ENCODE measurements around the gene TPBG.

TPBG gene, protein sequence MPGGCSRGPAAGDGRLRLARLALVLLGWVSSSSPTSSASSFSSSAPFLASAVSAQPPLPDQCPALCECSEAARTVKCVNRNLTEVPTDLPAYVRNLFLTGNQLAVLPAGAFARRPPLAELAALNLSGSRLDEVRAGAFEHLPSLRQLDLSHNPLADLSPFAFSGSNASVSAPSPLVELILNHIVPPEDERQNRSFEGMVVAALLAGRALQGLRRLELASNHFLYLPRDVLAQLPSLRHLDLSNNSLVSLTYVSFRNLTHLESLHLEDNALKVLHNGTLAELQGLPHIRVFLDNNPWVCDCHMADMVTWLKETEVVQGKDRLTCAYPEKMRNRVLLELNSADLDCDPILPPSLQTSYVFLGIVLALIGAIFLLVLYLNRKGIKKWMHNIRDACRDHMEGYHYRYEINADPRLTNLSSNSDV

DNA sequence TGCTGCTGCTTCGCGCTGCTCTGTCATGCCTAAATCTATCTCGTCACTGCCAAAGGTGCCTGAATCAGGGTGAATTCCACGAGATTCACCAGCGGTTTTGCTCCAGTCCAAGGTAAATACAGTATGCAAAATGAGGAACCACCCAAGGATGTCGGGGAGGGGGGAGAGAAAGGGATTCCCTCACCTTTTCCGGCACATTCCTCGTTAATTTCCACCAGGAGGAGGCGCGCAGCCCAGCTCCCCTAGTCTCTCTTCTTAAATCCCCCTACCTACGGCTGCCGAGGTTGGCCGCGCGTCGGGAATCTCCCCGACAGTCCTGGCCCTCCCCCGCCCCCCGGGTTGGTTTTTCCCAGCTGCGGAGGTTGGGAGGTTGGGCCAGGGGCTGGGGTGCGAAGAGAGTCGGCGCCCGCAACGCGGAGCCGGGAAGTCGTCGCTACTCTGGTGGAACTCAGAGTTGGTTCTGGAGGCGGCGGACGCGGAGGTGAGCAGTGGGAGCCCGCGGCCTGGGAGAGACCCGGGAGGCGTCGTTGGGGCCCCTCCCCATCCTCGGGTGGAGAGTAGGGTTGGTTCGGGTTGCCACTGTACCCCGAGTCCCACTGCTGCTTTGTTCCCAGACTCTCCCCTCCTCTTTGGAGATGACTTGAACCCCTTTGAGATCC is at the start of gene TPBG:
Gene TPBG (plus strand): TSS at position 390 of the 659 bp plus-strand sequence. CDS start 1,145 bp downstream, outside the sequence.
- TF ChIP-seq, protein P1, sequence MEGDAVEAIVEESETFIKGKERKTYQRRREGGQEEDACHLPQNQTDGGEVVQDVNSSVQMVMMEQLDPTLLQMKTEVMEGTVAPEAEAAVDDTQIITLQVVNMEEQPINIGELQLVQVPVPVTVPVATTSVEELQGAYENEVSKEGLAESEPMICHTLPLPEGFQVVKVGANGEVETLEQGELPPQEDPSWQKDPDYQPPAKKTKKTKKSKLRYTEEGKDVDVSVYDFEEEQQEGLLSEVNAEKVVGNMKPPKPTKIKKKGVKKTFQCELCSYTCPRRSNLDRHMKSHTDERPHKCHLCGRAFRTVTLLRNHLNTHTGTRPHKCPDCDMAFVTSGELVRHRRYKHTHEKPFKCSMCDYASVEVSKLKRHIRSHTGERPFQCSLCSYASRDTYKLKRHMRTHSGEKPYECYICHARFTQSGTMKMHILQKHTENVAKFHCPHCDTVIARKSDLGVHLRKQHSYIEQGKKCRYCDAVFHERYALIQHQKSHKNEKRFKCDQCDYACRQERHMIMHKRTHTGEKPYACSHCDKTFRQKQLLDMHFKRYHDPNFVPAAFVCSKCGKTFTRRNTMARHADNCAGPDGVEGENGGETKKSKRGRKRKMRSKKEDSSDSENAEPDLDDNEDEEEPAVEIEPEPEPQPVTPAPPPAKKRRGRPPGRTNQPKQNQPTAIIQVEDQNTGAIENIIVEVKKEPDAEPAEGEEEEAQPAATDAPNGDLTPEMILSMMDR (IDR thresholded peaks at IDR 0.05; ENCODE audit: borderline replicate concordance, control extremely low read depth, extremely low read depth, insufficient read depth, missing control alignments): no peak
- DNase-seq (ENCODE audit: low spot score): peak; percentile 59
- in situ Hi-C loops (cut with MboI; ENCODE audit: low sequenced_read_pairs, unreplicated experiment): no loop called here

DNA sequence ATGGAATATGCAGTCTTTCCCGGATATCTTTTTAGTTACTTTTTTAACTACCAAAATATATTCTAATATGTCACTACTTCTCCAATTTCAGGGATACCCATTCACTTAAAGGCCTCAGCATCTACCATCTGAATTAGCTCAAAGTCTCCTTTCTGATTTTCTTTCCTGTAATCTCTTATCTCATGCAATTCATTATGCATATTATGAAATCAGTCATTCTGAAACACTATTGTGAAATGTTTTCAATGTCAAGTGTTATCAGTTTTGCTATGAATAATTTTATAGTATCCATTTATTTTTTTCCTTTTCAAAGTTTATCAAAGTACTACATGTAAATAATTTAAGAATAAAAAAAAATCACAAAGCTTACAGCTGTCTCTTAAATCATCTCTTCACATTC is 41.2 kb upstream of the TPBG start:
- in situ Hi-C loops (cut with MboI; ENCODE audit: low sequenced_read_pairs, unreplicated experiment): no loop called here
- DNase-seq (ENCODE audit: low spot score): no peak
- TF ChIP-seq, protein P1 (IDR thresholded peaks at IDR 0.05; ENCODE audit: borderline replicate concordance, control extremely low read depth, extremely low read depth, insufficient read depth, missing control alignments): no peak

DNA sequence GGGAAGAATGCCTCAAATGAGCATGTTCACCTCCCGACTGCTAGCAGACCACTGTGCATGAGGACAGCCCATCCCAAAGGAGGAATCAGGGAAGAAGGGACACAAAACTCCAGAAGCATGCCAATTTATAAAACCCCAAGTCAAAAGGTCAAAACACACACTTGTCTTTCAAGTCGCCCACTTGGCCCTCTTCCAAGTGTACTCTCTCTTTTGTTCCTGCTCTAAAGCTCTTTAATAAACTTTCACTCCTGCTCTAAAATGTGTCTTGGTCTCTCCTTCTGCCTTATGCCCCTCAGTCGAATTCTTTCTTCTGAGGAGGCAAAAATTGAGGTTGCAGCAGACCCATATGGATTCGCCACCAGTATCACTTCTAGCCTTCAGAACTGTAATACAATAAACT is 33.9 kb upstream of the TPBG start:
- in situ Hi-C loops (cut with MboI; ENCODE audit: low sequenced_read_pairs, unreplicated experiment): no loop called here
- TF ChIP-seq, protein P1 (IDR thresholded peaks at IDR 0.05; ENCODE audit: borderline replicate concordance, control extremely low read depth, extremely low read depth, insufficient read depth, missing control alignments): no peak
- no peak for DNase-seq (ENCODE audit: low spot score)

DNA sequence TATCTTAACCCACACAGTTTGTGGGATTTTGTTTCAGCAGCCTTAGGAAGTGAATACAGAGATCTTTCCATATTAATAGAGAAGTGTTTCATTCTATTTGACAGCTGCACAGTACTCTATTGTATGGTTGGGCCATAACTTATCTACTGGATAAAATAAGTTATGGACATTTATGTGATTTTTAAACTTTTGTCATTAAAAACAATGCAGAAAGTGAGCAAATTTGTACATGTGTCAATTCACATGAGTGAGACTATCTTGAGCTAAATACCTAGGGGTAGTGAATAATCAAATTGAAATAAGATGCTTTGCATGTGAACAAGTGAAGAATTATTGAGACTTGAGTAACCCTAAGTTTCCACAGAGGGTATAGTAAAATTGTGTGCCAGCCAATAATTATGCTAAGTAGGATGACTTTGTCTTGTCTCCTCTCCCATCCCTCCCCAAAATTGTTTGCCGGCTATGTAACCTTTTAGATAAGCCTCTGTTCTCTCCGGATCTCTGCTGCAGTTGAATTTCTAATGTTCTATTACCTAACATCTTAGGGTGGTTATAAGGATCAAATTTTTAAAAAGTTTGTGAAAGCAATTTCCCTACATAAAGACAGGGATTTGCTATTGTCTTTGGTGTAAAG is 33.3 kb upstream of the TPBG start:
- in situ Hi-C loops (cut with MboI; ENCODE audit: low sequenced_read_pairs, unreplicated experiment): no loop called here
- no peak for DNase-seq (ENCODE audit: low spot score)
- TF ChIP-seq, protein P1 (IDR thresholded peaks at IDR 0.05; ENCODE audit: borderline replicate concordance, control extremely low read depth, extremely low read depth, insufficient read depth, missing control alignments): no peak

DNA sequence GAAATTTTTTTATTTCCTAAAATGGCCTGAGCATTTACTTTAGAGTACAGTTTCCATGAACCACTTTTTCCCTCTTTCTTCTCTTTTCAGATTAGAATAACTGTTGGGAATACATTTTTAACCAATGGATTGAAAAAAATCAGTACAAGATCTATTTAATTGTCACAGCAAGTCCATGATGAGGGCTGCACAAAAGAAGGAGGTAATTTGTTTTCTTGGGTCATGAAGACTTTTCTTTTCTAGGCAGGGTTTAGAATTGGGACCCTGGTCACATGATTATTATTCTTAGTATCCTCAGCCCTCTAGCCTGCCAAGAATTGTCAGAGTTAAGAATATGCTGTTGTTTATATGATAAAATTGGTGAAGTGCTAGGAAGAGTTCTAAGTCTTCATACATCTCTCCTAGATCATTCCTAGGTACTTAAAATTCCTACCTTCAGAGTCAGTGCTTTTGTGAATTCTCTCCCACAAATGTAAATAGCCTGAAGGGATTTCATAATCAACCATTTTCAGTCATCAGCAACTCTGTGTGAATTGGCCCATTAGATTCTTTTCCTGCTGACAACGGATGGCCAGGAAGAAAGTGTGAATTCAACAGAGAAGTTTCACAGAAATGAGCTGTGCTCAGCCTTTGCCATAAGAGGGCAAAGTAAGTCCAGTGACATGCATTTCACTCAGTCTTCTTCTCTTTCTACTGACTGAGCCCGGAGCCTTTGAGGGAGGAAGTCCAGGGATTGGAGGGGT is 32.4 kb upstream of the TPBG start:
- DNase-seq (ENCODE audit: low spot score): no peak
- TF ChIP-seq, protein P1 (IDR thresholded peaks at IDR 0.05; ENCODE audit: borderline replicate concordance, control extremely low read depth, extremely low read depth, insufficient read depth, missing control alignments): no peak
- in situ Hi-C loops (cut with MboI; ENCODE audit: low sequenced_read_pairs, unreplicated experiment): no loop called here

DNA sequence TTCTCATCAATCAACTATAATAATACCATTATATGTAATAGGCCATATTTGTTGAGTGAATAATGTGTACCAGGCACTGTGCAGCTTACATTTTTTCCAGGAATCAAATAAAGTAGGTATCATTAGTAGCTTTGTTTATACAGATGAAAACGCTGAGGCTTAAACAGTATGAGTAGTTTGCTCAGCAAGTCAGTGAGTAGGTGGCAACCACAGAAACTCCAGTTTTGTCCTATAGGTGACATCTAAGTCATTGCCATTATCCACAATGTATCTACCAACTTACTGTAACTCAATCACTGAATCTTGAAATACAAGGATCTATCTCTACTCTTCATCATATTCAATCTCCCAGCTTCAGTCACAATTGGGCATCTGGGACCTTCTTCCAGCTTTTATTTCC is 29.8 kb upstream of the TPBG start:
- no peak for DNase-seq (ENCODE audit: low spot score)
- in situ Hi-C loops (cut with MboI; ENCODE audit: low sequenced_read_pairs, unreplicated experiment): no loop called here
- TF ChIP-seq, protein P1 (IDR thresholded peaks at IDR 0.05; ENCODE audit: borderline replicate concordance, control extremely low read depth, extremely low read depth, insufficient read depth, missing control alignments): no peak

Measured in GM13976 (cell line).